Ascending aorta (tissue), 2 donors: ENCODE data around the gene CNPY1. TPM values are rescaled to one million over a fixed set of nuclear protein-coding genes. Genes with fewer than 3 reads are reported as not detected.

Source experiments
- DNase-seq, 2 donors: peaks; one replicate each; pipeline ENCODE4 v3.0.0-alpha.2; 2019; ENCODE audit warnings: low spot score in 2 of 2
- H3K27ac ChIP-seq, 2 donors: fragments of 200-600 bp; sonication (generic); one replicate each; pipeline ENCODE4 v1.5.1; 2016 to 2017; ENCODE audit warnings: mild to moderate bottlenecking in 1 of 2
- H3K27me3 ChIP-seq: fragments of 200-600 bp; sonication (generic); one replicate; pipeline ENCODE4 v1.5.1; 2017
- H3K36me3 ChIP-seq, 2 donors: fragments of 200-600 bp; sonication (generic); one replicate each; pipeline ENCODE4 v1.5.1; 2016
- H3K4me1 ChIP-seq, 2 donors: fragments of 200-600 bp; sonication (generic); one replicate each; pipeline ENCODE4 v1.5.1; 2016 to 2017; ENCODE audit warnings: mild to moderate bottlenecking in 1 of 2
- H3K4me3 ChIP-seq, 2 donors: fragments of 200-600 bp; sonication (generic); one replicate each; pipeline ENCODE4 v1.5.1; 2016 to 2017; ENCODE audit warnings: mild to moderate bottlenecking in 1 of 2
- H3K9me3 ChIP-seq, 2 donors: fragments of 200-600 bp; sonication (generic); one replicate each; pipeline ENCODE4 v1.5.1; 2016
- intact Hi-C: fragments of 100-400 bp; cut with DNase I; formaldehyde crosslinking; loops from one replicate; pipeline ENCODE4 v1.15.1; 2023
- total RNA-seq: library from RNA; depleted of rRNA; stranded (reverse); fragments of >200 nt; gene quantifications from one replicate; pipeline ENCODE4 v1.1.0, GENCODE V29; 2016
- TF ChIP-seq, protein P1 (sequence below), 3 experiments: fragments of 200-600 bp in 2 of 3; fragments of 450-650 bp in 1 of 3; sonication (generic) in 2 of 3; IDR thresholded peaks; one replicate each; pipeline ENCODE4 v1.5.1; 2016 to 2019; ENCODE audit warnings: antibody characterized with exemption in 3 of 3, mild to moderate bottlenecking in 1 of 3, moderate library complexity in 1 of 3

The CNPY1 gene
- total RNA-seq, 1 donor from 2014 or later: not detected

DNA sequence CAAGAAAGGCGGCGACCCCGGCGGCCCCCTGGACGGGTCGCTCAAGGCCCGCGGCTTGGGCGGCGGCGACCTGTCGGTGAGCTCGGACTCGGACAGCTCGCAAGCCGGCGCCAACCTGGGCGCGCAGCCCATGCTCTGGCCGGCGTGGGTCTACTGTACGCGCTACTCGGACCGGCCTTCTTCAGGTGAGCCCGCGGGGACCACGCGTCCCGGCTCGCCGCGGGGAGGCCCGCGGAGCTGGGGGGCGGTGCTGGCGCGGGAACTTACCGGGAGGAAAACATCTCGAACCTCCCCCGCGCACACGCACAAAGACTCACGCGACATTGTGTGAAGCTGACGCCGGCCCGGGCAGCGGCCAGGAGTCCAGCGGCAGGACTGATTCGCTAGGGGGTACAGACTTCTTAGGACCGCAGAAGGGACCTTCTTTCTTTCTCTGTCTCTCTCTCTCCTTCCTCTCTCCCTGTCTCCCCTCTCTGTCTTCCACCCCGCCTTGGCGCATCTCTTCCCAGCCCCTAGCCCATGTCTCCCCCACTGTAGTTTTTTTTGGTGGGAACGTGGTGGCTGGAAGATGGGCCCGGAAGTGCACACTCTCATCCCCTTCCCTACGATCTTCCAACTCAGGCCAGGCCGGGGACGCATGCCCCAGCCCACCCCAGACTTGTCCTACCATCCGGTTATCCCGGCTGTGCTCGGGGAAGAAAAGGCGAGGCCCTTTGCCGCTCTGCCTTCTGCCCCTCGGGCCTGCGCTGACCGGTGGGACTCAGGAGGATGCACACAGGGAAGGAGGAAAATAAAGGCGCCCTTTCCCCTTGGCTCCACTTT is 87.3 kb downstream of the CNPY1 start:
- no peak for DNase-seq
- Histone ChIP-seq H3K4me1 (peaks cover 14 to 17% of the 10 kb centered on the region in 2 donors), H3K27me3 (peaks cover 45% of the 10 kb centered on the region), H3K27ac (no peak overlapping the region), H3K4me3 (peak overlapping the region; percentile 40 to 52), H3K9me3 (no peaks in the 10 kb centered on the region), H3K36me3 (no peaks in the 10 kb centered on the region)
- TF ChIP-seq, protein P1, sequence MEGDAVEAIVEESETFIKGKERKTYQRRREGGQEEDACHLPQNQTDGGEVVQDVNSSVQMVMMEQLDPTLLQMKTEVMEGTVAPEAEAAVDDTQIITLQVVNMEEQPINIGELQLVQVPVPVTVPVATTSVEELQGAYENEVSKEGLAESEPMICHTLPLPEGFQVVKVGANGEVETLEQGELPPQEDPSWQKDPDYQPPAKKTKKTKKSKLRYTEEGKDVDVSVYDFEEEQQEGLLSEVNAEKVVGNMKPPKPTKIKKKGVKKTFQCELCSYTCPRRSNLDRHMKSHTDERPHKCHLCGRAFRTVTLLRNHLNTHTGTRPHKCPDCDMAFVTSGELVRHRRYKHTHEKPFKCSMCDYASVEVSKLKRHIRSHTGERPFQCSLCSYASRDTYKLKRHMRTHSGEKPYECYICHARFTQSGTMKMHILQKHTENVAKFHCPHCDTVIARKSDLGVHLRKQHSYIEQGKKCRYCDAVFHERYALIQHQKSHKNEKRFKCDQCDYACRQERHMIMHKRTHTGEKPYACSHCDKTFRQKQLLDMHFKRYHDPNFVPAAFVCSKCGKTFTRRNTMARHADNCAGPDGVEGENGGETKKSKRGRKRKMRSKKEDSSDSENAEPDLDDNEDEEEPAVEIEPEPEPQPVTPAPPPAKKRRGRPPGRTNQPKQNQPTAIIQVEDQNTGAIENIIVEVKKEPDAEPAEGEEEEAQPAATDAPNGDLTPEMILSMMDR (IDR thresholded peaks at IDR 0.05): no peak
- intact Hi-C loops: loop anchor here (5.0 kb wide), 1 partner anchor 162 kb away; the partner anchor contains the start of gene INSIG1

DNA sequence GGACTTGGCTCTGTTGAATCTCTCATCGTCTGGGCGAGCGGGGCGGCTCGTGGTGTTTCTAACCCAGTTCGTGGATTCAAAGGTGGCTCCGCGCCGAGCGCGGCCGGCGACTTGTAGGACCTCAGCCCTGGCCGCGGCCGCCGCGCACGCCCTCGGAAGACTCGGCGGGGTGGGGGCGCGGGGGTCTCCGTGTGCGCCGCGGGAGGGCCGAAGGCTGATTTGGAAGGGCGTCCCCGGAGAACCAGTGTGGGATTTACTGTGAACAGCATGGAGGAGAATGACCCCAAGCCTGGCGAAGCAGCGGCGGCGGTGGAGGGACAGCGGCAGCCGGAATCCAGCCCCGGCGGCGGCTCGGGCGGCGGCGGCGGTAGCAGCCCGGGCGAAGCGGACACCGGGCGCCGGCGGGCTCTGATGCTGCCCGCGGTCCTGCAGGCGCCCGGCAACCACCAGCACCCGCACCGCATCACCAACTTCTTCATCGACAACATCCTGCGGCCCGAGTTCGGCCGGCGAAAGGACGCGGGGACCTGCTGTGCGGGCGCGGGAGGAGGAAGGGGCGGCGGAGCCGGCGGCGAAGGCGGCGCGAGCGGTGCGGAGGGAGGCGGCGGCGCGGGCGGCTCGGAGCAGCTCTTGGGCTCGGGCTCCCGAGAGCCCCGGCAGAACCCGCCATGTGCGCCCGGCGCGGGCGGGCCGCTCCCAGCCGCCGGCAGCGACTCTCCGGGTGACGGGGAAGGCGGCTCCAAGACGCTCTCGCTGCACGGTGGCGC is 88.1 kb downstream of the CNPY1 start, which contains the start of gene EN2:
Gene EN2 (plus strand): TSS at position 19 of the 767 bp plus-strand sequence. CDS start 249 bp downstream, at position 268.
- H3K4me3 ChIP-seq: peak within 1 kb of the TSS; percentile 61 to 68
- H3K36me3 ChIP-seq: no peaks in the 10 kb centered on the region
- peaks cover 46% of the 10 kb centered on the region for H3K27me3 ChIP-seq
- H3K9me3 ChIP-seq: no peaks in the 10 kb centered on the region
- no peak within 1 kb of the TSS for H3K27ac ChIP-seq
- intact Hi-C loops: loop anchor here (5.0 kb wide), 1 partner anchor 161 kb away; the partner anchor contains the start of gene INSIG1
- no peak for DNase-seq
- peaks cover 17 to 20% of the 10 kb centered on the region in 2 donors for H3K4me1 ChIP-seq
- TF ChIP-seq, protein P1 (IDR thresholded peaks at IDR 0.05): no peak

DNA sequence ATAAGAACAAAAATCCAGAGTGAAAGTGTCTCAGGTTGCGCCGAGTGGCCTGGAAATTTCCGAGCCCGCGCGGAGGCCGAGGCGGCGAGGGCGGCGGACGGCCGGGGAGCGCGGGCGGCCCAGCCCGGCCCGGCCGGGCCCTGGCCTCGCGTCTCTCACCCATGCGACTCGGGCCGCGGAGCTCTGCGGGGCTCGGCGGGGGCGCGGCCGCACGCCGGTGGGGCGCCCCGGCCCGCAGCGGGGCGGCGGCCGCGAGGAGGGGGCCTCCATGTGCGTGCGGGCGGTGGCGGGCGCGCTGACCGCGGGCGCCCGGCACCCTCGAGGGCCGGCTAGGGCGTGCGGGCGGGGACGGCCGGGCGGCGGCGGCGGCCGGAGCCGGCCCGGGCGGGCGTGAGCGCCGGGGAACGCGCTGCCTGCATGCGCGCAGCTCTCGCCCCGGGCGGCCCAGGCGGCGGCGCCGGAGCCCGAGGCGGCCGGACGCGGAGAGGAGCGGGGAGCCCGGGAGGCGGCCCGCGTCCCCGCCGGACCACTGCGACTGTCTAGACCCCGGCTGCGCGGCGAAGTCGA is 88.7 kb downstream of the CNPY1 start:
- H3K4me1 ChIP-seq: peaks cover 17 to 20% of the 10 kb centered on the region in 2 donors
- no peak overlapping the region for H3K27ac ChIP-seq
- peak overlapping the region; percentile 61 to 68 for H3K4me3 ChIP-seq
- no peaks in the 10 kb centered on the region for H3K9me3 ChIP-seq
- TF ChIP-seq, protein P1 (IDR thresholded peaks at IDR 0.05): no peak
- peaks cover 47% of the 10 kb centered on the region for H3K27me3 ChIP-seq
- H3K36me3 ChIP-seq: no peaks in the 10 kb centered on the region
- intact Hi-C loops: loop anchor here (5.0 kb wide), 1 partner anchor 160 kb away; the partner anchor contains the start of gene INSIG1
- no peak for DNase-seq

DNA sequence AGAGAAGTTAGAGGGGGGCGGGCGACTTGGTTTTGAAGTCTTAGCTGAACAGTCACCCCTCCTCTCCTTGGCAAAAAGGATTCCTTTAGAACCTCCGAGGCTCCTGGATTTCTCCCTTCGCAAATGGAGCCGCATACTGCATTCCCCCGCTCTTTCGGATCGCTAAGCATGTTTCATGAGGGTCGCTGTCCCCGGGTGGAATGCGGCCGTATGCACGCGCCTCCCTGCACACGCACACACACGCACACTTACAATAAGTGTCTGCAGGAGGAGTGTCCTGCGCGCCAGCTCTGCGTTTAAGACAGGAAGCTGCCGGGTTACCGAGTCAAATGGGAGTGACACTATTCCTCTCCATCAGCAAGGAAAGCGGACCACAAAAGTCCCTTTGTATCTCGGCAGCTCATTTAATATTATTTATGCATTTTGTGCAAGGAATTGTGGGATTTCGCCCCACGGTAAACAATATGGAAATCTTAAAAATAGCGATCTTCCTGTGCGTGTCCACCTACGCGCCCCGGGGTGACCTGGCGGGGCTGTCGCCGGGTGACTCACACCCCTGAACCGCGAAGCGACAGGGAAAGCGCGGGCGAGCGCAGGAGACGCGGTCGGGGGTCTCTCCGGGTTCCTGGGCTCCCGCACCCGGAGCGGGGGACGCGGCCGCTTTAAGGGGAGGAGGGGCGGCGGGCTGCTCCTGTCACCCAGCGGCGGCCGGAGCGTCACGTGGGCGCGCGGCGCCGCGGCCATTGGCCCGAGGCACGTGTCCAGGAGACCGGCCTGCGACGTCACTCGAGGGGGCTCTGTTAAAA is 89.4 kb downstream of the CNPY1 start:
- TF ChIP-seq, protein P1 (IDR thresholded peaks at IDR 0.05): no peak
- Histone ChIP-seq H3K9me3 (no peaks in the 10 kb centered on the region), H3K4me1 (peaks cover 17 to 20% of the 10 kb centered on the region in 2 donors), H3K4me3 (peak overlapping the region; percentile 61 to 68), H3K27me3 (peaks cover 40% of the 10 kb centered on the region), H3K27ac (no peak overlapping the region), H3K36me3 (no peaks in the 10 kb centered on the region)
- intact Hi-C loops: loop anchor here (5.0 kb wide), 1 partner anchor 160 kb away; the partner anchor contains the start of gene INSIG1
- peak in 1 of 2 donors; percentile 71 for DNase-seq
